Adrenal gland (tissue), 12 donors: Measurements from ENCODE around the gene WT1. TPM values are rescaled to one million over a fixed set of nuclear protein-coding genes. Genes with fewer than 3 reads are reported as not detected.

ENCODE experiments used
- DNase-seq, 7 donors: peaks; one replicate each; pipeline ENCODE4 v3.0.0-alpha.2; 2019 to 2020
- H3K27ac ChIP-seq, 5 donors: fragments of 200-600 bp; sonication (generic) in 4 of 5; 1 replicate in 3 of 5; 2 replicates in 2 of 5; pipeline versions ENCODE4 v1.5.1 to v1.8.0; 2016 to 2020; ENCODE audit warnings: mild to moderate bottlenecking in 1 of 5
- H3K27me3 ChIP-seq: fragments of 200-600 bp; 2 replicates; pipeline ENCODE4 v1.8.0; 2021
- H3K36me3 ChIP-seq, 2 donors: fragments of 200-600 bp; replicated peaks in 1 of 2; 1 replicate in 1 of 2; 2 replicates in 1 of 2; pipeline versions ENCODE4 v1.5.1 to v1.8.0; 2018 to 2022
- H3K4me1 ChIP-seq, 2 donors: fragments of 200-600 bp; replicated peaks in 1 of 2; 1 replicate in 1 of 2; 2 replicates in 1 of 2; pipeline versions ENCODE4 v1.5.1 to v1.8.0; 2018 to 2021
- H3K4me3 ChIP-seq, 4 donors: fragments of 200-600 bp; sonication (generic) in 3 of 4; one replicate each; pipeline ENCODE4 v1.5.1; 2016 to 2018
- H3K9me3 ChIP-seq, 3 donors: fragments of 200-600 bp; sonication (generic) in 1 of 3; replicated peaks in 1 of 3; 1 replicate in 2 of 3; 2 replicates in 1 of 3; pipeline versions ENCODE4 v1.5.1 to v1.8.0; 2016 to 2021
- POLR2A ChIP-seq, 2 donors: fragments of 450-650 bp; IDR thresholded peaks; one replicate each; pipeline ENCODE4 v1.6.1; 2017; ENCODE audit warnings: antibody characterized with exemption in 2 of 2, mild to moderate bottlenecking in 2 of 2, moderate library complexity in 1 of 2
- WGBS, 4 donors: extraction: QIAGEN DNeasy Blood & Tissue Kit in 2 of 4; methylation state at CpG; one replicate each; pipeline versions ENCODE4 v1.1.5 to v1.1.7; 2013 to 2017; 5-methylcytosine and 5-hydroxymethylcytosine counted together
- intact Hi-C, 2 donors: fragments of 100-400 bp; cut with DNase I; formaldehyde crosslinking; loops; one replicate each; pipeline versions ENCODE4 v1.14.1 to v1.15.0; 2022 to 2023
- polyA plus RNA-seq, 3 donors: library from polyadenylated mRNA; stranded (reverse); fragments of 200-250 nt in 2 of 3; fragments of 350-450 nt in 1 of 3; fragmentation: Illumina TruSeq in 1 of 3; extraction: RNeasy Lipid Tissue Mini Kit (QIAGEN cat#74804) in 1 of 3; gene quantifications; one replicate each; pipeline ENCODE4 v1.2.3, GENCODE V29; 2013 to 2014
- total RNA-seq, 9 donors: library from RNA; depleted of rRNA in 4 of 9; stranded (reverse); fragments of >200 nt in 4 of 9; fragments of 120-200 nt in 1 of 9; fragmentation: NEBNext Ultra II Directional in 1 of 9; extraction: Animal tissue kit (Norgen Biotek cat#: 25700) in 1 of 9; gene quantifications; one replicate each; pipeline versions ENCODE4 v1.1.0 to v1.2.4, GENCODE V29; 2013 to 2023
- TF ChIP-seq, protein P1 (sequence below), 6 experiments: fragments of 450-650 bp in 4 of 6; fragments of 200-600 bp in 2 of 6; sonication (generic) in 1 of 6; IDR thresholded peaks; 1 replicate in 5 of 6; 2 replicates in 1 of 6; pipeline versions ENCODE4 v1.5.1 to v1.8.0; 2016 to 2021; ENCODE audit warnings: antibody characterized with exemption in 6 of 6, mild to moderate bottlenecking in 2 of 6, moderate library complexity in 1 of 6
- donor health status: healthy with polysubstance abuse.
- donor health status: Bipolar disorder and iron deficiency.
- donor health status: DM: yes; HTN: yes; CAD: no.
- donor health status: DM: no; HTN: no; CAD: no.
- donor health status: DM: no; HTN: no; CAD: no.
- donor health status: DM: yes; HTN: yes; CAD: no.

WT1 gene
- total and polyA plus RNA-seq, 12 donors: 0.14 to 2.8 (median 0.39) TPM; not detected in 3

DNA sequence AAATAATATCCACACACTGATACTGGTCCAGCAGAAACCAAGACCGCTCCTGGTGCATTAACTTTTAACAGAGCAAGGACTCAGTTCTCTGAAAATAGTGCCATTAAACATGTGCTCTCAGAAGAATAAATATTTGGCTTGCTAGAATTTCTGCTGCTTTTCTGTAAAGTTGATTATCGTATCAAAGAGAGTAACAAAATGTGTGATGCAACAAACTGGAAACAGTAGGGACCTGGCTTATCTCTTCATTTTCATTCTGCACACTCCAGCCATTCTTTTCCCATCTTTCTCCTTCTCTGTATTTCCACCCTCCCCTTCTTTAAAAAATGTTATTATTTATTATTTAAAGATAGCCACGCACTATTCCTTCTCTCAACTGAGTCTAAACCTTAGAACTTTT lies 43.9 kb downstream of the WT1 start:
- Histone ChIP-seq H3K9me3 (no peaks in the 10 kb centered on the region), H3K36me3 (no peaks in the 10 kb centered on the region)
- intact Hi-C loops: no loop called here

DNA sequence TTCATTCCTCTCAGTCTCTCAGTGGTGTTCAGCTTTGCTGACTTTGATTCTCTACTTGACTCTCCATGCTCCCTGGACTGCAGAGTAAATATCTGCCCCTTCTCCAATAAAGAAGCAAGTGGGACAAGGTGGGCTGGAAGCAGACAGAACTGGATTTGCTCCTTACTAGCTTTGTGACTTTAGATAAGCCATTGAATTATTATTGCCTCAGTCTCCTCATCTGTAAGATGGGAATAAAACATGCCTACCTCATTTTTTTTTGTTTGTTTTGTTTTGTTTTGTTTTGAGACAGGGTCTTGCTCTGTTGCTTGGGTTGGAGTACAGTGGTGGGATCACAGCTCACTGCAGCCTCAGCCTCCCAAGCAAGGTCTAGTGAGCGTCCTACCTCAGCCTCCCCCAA lies 44.6 kb downstream of the WT1 start:
- H3K36me3 ChIP-seq: no peaks in the 10 kb centered on the region
- no peaks in the 10 kb centered on the region for H3K4me1 ChIP-seq
- H3K27ac ChIP-seq: no peak overlapping the region
- TF ChIP-seq, protein P1, sequence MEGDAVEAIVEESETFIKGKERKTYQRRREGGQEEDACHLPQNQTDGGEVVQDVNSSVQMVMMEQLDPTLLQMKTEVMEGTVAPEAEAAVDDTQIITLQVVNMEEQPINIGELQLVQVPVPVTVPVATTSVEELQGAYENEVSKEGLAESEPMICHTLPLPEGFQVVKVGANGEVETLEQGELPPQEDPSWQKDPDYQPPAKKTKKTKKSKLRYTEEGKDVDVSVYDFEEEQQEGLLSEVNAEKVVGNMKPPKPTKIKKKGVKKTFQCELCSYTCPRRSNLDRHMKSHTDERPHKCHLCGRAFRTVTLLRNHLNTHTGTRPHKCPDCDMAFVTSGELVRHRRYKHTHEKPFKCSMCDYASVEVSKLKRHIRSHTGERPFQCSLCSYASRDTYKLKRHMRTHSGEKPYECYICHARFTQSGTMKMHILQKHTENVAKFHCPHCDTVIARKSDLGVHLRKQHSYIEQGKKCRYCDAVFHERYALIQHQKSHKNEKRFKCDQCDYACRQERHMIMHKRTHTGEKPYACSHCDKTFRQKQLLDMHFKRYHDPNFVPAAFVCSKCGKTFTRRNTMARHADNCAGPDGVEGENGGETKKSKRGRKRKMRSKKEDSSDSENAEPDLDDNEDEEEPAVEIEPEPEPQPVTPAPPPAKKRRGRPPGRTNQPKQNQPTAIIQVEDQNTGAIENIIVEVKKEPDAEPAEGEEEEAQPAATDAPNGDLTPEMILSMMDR (IDR thresholded peaks at IDR 0.05): no peak
- no peak for TF ChIP-seq POLR2A (IDR thresholded peaks at IDR 0.05)
- H3K4me3 ChIP-seq: no peak overlapping the region
- H3K9me3 ChIP-seq: no peaks in the 10 kb centered on the region
- WGBS, 4 donors: 81 to 100% (median 83%) methylated on average over 1 of the region's 1 CpG
- DNase-seq: no peak
- intact Hi-C loops: no loop called here
- no peaks in the 10 kb centered on the region for H3K27me3 ChIP-seq

More for the DNA sequence above, 43.9 kb downstream of the WT1 start:
- H3K4me3 ChIP-seq: no peak overlapping the region
- TF ChIP-seq, protein P1 (IDR thresholded peaks at IDR 0.05): no peak
- no peak for TF ChIP-seq POLR2A (IDR thresholded peaks at IDR 0.05)
- WGBS, 4 donors: 78 to 86% (median 81%) methylated on average over 3 of the region's 3 CpGs
- no peak overlapping the region for H3K27ac ChIP-seq
- no peaks in the 10 kb centered on the region for H3K4me1 ChIP-seq
- H3K27me3 ChIP-seq: no peaks in the 10 kb centered on the region
- DNase-seq: no peak

DNA sequence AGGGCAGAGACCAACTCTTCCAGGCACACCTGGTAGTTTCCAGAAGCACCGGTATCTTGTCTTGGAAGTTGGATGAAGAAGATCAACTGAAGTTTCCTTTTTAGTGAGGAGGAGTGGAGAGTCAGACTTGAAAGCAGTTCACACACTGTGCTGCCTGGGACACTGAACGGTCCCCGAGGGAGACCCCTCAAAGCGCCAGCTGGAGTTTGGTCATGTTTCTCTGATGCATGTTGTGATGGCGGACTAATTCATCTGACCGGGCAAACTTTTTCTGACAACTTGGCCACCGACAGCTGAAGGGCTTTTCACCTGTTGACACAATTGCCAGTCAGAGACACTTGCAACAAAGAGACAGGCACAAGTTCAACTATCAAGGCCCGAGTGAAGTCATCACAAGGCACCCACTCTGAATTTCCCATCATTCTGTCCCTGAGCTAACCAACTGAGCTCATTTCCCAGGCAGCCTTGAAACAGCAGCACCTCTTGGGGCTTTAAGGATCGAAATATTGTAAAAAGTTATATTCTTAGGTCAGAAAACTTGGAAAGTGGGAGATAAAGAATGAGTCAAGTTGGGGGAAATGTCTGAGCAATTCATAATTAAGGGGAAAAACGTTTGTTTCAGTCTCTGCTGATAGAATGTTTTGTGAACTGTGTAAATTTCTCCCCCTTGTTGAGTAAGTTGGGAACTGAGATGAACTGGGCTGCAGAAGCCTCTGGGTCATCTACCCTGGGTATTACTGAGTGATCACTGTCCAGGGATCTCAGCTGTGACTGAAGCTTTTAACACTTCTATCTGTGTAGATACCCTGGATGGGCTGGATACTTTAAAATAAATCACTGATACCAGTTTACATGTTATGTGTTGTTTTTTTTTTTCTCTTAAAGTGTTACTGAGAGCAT lies 46.2 kb downstream of the WT1 start:
- no peak overlapping the region for H3K4me3 ChIP-seq
- no peaks in the 10 kb centered on the region for H3K27me3 ChIP-seq
- H3K9me3 ChIP-seq: no peaks in the 10 kb centered on the region
- no peak overlapping the region for H3K27ac ChIP-seq
- no peaks in the 10 kb centered on the region for H3K4me1 ChIP-seq
- no peaks in the 10 kb centered on the region for H3K36me3 ChIP-seq
- TF ChIP-seq, protein P1 (IDR thresholded peaks at IDR 0.05): no peak
- TF ChIP-seq POLR2A (IDR thresholded peaks at IDR 0.05): no peak
- DNase-seq: no peak
- 77 to 79% (median 78%) methylated on average over 10 of the region's 10 CpGs for WGBS, 4 donors
- intact Hi-C loops: no loop called here

DNA sequence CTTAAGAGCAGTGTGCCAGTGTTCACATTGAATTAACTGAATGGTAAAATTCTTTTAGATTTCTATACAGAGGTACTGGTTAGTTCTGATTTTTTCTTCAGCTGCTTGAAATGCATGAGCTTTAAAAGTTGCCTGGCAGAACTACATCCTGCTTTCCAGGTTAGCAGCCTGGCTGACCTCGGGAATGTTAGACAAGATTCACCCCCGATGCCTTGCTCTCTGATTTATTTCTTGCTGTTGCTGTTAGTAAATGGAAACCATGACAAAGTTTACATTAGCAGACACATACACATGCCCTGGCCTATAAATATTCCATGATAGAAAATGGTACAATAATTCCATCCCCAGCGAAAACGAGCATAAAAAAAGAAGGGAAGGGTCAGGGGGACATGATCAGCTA lies 47.0 kb downstream of the WT1 start:
- Histone ChIP-seq H3K4me3 (no peak overlapping the region), H3K27ac (no peak overlapping the region), H3K36me3 (no peaks in the 10 kb centered on the region), H3K27me3 (no peaks in the 10 kb centered on the region), H3K9me3 (no peaks in the 10 kb centered on the region), H3K4me1 (no peaks in the 10 kb centered on the region)
- DNase-seq: no peak
- no peak for TF ChIP-seq POLR2A (IDR thresholded peaks at IDR 0.05)
- TF ChIP-seq, protein P1 (IDR thresholded peaks at IDR 0.05): no peak
- 43 to 60% (median 51%) methylated on average over 4 of the region's 4 CpGs for WGBS, 4 donors
- intact Hi-C loops: no loop called here
